ENCODE data around the gene DSG2. TPM values are rescaled to one million over a fixed set of nuclear protein-coding genes. Genes with fewer than 3 reads are reported as not detected.

DSG2 gene
- total and polyA plus RNA-seq, 4 experiments from 2014 or later, result not detected

- Histone ChIP-seq H3K27me3 (ENCODE audit: insufficient read depth, low read length) (no peaks in the 10 kb centered on the region), H3K4me3 (ENCODE audit: low read length in 2 of 2) (no peak overlapping the region), H3K9me3 (ENCODE audit: control insufficient read depth in 1 of 2, low read length in 2 of 2) (no peaks in the 10 kb centered on the region), H3K27ac (ENCODE audit: low read depth, low read length) (no peak overlapping the region), H3K36me3 (ENCODE audit: insufficient read depth, low read length) (no peaks in the 10 kb centered on the region), H3K4me1 (ENCODE audit: insufficient read depth, low read length) (no peaks in the 10 kb centered on the region)
- no peaks in the 10 kb centered on the region for H3K4me1 Mint-ChIP-seq
- peaks cover 0 to 2% of the 10 kb centered on the region in 2 donors for H3K27me3 Mint-ChIP-seq
- POLR2A ChIA-PET (ENCODE audit: partially characterized antibody), result no interaction called here
- H3K27ac Mint-ChIP-seq, result no peak overlapping the region
- no peaks in the 10 kb centered on the region for H3K36me3 Mint-ChIP-seq
- H3K9me3 Mint-ChIP-seq, result no peaks in the 10 kb centered on the region
- intact Hi-C loops (cut with micrococcal nuclease), result no loop called here
- no peak for DNase-seq
- CTCF ChIA-PET (ENCODE audit: partially characterized antibody), result no interaction called here
- no peak overlapping the region for H3K4me3 Mint-ChIP-seq
These were observed 100.2 kb downstream of the DSG2 start for GRCh38 chr18:31598021-31598805.

Other genes starting within 250 kb of the DSG2 start
- gene DSG1, start 180.0 kb upstream of the DSG2 start, total RNA-seq, result not detected
- gene DSG1, start 180.0 kb upstream of the DSG2 start, polyA plus RNA-seq, result not detected
- gene DSG4, start 121.4 kb upstream of the DSG2 start, total RNA-seq, result not detected
- not detected for gene DSG4, start 121.4 kb upstream of the DSG2 start, polyA plus RNA-seq
- not detected for gene DSG3, start 50.4 kb upstream of the DSG2 start, total RNA-seq
- under 1 TPM in 1 of 2 donors, not detected in 1; 0.03 TPM for gene DSG3, start 50.4 kb upstream of the DSG2 start, polyA plus RNA-seq
- not detected for gene TTR, start 93.7 kb downstream of the DSG2 start, total RNA-seq
- gene TTR, start 93.7 kb downstream of the DSG2 start, polyA plus RNA-seq, result not detected
- gene B4GALT6, start 186.4 kb downstream of the DSG2 start, total RNA-seq, result under 1 TPM; 0.67 to 0.94 TPM
- not detected for gene B4GALT6, start 186.4 kb downstream of the DSG2 start, polyA plus RNA-seq